Activated T-helper 17 cell treated with anti-CD3 and anti-CD28 coated beads, Interleukin-2, amount 50 U/mL, for 72 hours (primary cell): ENCODE data around the gene TGOLN2. TPM values are rescaled to one million over a fixed set of nuclear protein-coding genes. Genes with fewer than 3 reads are reported as not detected.
"Not testable (repeated sequence)": the region's sequence is repeated elsewhere in the genome, so short reads cannot be mapped to it uniquely, and the experiment has no call there.

Source experiments
- ATAC-seq: fragments of 150-1000 bp; cut with Tn5 transposase; replicated peaks from 2 replicates; pipeline ENCODE4 v1.10.0; 2021; ENCODE audit warnings: mild to moderate bottlenecking, moderate library complexity
- H3K27ac Mint-ChIP-seq: one replicate; pipeline ENCODE4 v1.8.0; 2022; ENCODE audit warnings: mixed read lengths
- H3K27me3 Mint-ChIP-seq: one replicate; pipeline ENCODE4 v1.8.0; 2022; ENCODE audit warnings: mixed read lengths
- H3K36me3 Mint-ChIP-seq: one replicate; pipeline ENCODE4 v1.8.0; 2022; ENCODE audit warnings: low read depth, mild to moderate bottlenecking, mixed read lengths
- H3K4me1 Mint-ChIP-seq: one replicate; pipeline ENCODE4 v1.8.0; 2022; ENCODE audit warnings: mixed read lengths
- H3K4me3 Mint-ChIP-seq: one replicate; pipeline ENCODE4 v1.8.0; 2022; ENCODE audit warnings: mild to moderate bottlenecking, mixed read lengths
- H3K9me3 Mint-ChIP-seq: one replicate; pipeline ENCODE4 v1.8.0; 2022; ENCODE audit warnings: mixed read lengths
- total RNA-seq, 2 donors: library from RNA; stranded (reverse); gene quantifications; one replicate each; pipeline ENCODE4 v1.2.3, GENCODE V29; 2022

The TGOLN2 gene
- total RNA-seq, 2 donors from 2014 or later = 109 to 139 TPM

- Mint-ChIP-seq H3K36me3 (peaks cover 85% of the 10 kb centered on the region), H3K4me1 (peaks cover 46% of the 10 kb centered on the region), H3K27ac (peak overlapping the region; percentile 99), H3K4me3 (peak overlapping the region; percentile 97), H3K9me3 (no peaks in the 10 kb centered on the region), H3K27me3 (no peaks in the 10 kb centered on the region)
- ATAC-seq = no peak
Measured at GRCh38 chr2:85325466-85325811, 2.4 kb downstream of the TGOLN2 start.

GRCh38 chr2:85324639-85325465, 2.9 kb downstream of the TGOLN2 start:
- Mint-ChIP-seq H3K9me3 (no peaks in the 10 kb centered on the region), H3K36me3 (peaks cover 91% of the 10 kb centered on the region)

GRCh38 chr2:85323988-85324367, 3.8 kb downstream of the TGOLN2 start:
- not testable (repeated sequence) for ATAC-seq, H3K9me3 Mint-ChIP-seq, H3K27me3 Mint-ChIP-seq
- peak overlapping the region; percentile 80 for H3K27ac Mint-ChIP-seq
- H3K4me1 Mint-ChIP-seq = peaks cover 51% of the 10 kb centered on the region
- H3K36me3 Mint-ChIP-seq = peaks cover 100% of the 10 kb centered on the region
- H3K4me3 Mint-ChIP-seq = peak overlapping the region; percentile 97

More at GRCh38 chr2:85324639-85325465, 2.9 kb downstream of the TGOLN2 start:
- ATAC-seq = no peak
- Mint-ChIP-seq H3K27me3 (no peaks in the 10 kb centered on the region), H3K4me3 (peak overlapping the region; percentile 97), H3K4me1 (peaks cover 52% of the 10 kb centered on the region), H3K27ac (peak overlapping the region; percentile 99)

- H3K4me1 Mint-ChIP-seq = peaks cover 56% of the 10 kb centered on the region
- H3K27ac Mint-ChIP-seq = peak overlapping the region; percentile 80
- no peaks in the 10 kb centered on the region for H3K9me3 Mint-ChIP-seq
- H3K36me3 Mint-ChIP-seq = peaks cover 100% of the 10 kb centered on the region
- no peak for ATAC-seq
- H3K27me3 Mint-ChIP-seq = no peaks in the 10 kb centered on the region
- peak overlapping the region; percentile 97 for H3K4me3 Mint-ChIP-seq
Measured at GRCh38 chr2:85323351-85323987, 4.3 kb downstream of the TGOLN2 start.

- Mint-ChIP-seq H3K36me3 (peaks cover 93% of the 10 kb centered on the region), H3K27me3 (no peaks in the 10 kb centered on the region), H3K4me3 (peak overlapping the region; percentile 97), H3K27ac (peak overlapping the region; percentile 31), H3K4me1 (peaks cover 59% of the 10 kb centered on the region), H3K9me3 (no peaks in the 10 kb centered on the region)
- ATAC-seq = no peak
Measured at GRCh38 chr2:85319796-85320195, 8.0 kb downstream of the TGOLN2 start.

GRCh38 chr2:85318222-85319074, 9.3 kb downstream of the TGOLN2 start:
- ATAC-seq = peak; percentile 96
- Mint-ChIP-seq H3K36me3 (peaks cover 93% of the 10 kb centered on the region), H3K9me3 (no peaks in the 10 kb centered on the region), H3K27ac (peak overlapping the region; percentile 2), H3K27me3 (no peaks in the 10 kb centered on the region), H3K4me3 (peak overlapping the region; percentile 97), H3K4me1 (peaks cover 52% of the 10 kb centered on the region)

- H3K27me3 Mint-ChIP-seq, H3K27ac Mint-ChIP-seq, H3K9me3 Mint-ChIP-seq, H3K4me3 Mint-ChIP-seq, ATAC-seq: not testable (repeated sequence)
- Mint-ChIP-seq H3K36me3 (peaks cover 70% of the 10 kb centered on the region), H3K4me1 (peaks cover 31% of the 10 kb centered on the region)
Measured at GRCh38 chr2:85315921-85316320, 11.9 kb downstream of the TGOLN2 start.

- Mint-ChIP-seq H3K4me1 (peaks cover 26% of the 10 kb centered on the region), H3K27ac (peak overlapping the region; percentile 15), H3K36me3 (peaks cover 59% of the 10 kb centered on the region), H3K4me3 (no peak overlapping the region), H3K9me3 (no peaks in the 10 kb centered on the region), H3K27me3 (no peaks in the 10 kb centered on the region)
- ATAC-seq = no peak
Measured at GRCh38 chr2:85314884-85315242, 12.9 kb downstream of the TGOLN2 start.

- Mint-ChIP-seq H3K9me3 (no peaks in the 10 kb centered on the region), H3K27me3 (no peaks in the 10 kb centered on the region), H3K36me3 (peaks cover 38% of the 10 kb centered on the region), H3K4me1 (peaks cover 28% of the 10 kb centered on the region), H3K4me3 (no peak overlapping the region), H3K27ac (no peak overlapping the region)
- no peak for ATAC-seq
Measured at GRCh38 chr2:85312404-85312803, 15.4 kb downstream of the TGOLN2 start.

- no peak for ATAC-seq
- peak overlapping the region; percentile 73 for H3K4me3 Mint-ChIP-seq
- H3K27me3 Mint-ChIP-seq = peaks cover 2% of the 10 kb centered on the region
- H3K36me3 Mint-ChIP-seq = peaks cover 21% of the 10 kb centered on the region
- peak overlapping the region; percentile 84 for H3K27ac Mint-ChIP-seq
- H3K9me3 Mint-ChIP-seq = no peaks in the 10 kb centered on the region
- H3K4me1 Mint-ChIP-seq = peaks cover 22% of the 10 kb centered on the region
Measured at GRCh38 chr2:85310330-85310729, 17.5 kb downstream of the TGOLN2 start.

- H3K9me3 Mint-ChIP-seq = no peaks in the 10 kb centered on the region
- ATAC-seq = peak; percentile 28
- H3K27ac Mint-ChIP-seq = peak overlapping the region; percentile 84
- peak overlapping the region; percentile 73 for H3K4me3 Mint-ChIP-seq
- peaks cover 22% of the 10 kb centered on the region for H3K4me1 Mint-ChIP-seq
- peaks cover 4% of the 10 kb centered on the region for H3K27me3 Mint-ChIP-seq
- peaks cover 16% of the 10 kb centered on the region for H3K36me3 Mint-ChIP-seq
Measured at GRCh38 chr2:85309699-85310321, 18.0 kb downstream of the TGOLN2 start.

- Mint-ChIP-seq H3K4me3 (peak overlapping the region; percentile 73), H3K27me3 (peaks cover 7% of the 10 kb centered on the region), H3K36me3 (peaks cover 8% of the 10 kb centered on the region), H3K9me3 (no peaks in the 10 kb centered on the region), H3K4me1 (peaks cover 22% of the 10 kb centered on the region), H3K27ac (peak overlapping the region; percentile 84)
- ATAC-seq = peak; percentile 22
Measured at GRCh38 chr2:85308896-85309555, 18.8 kb downstream of the TGOLN2 start.

- Mint-ChIP-seq H3K27me3 (peaks cover 7% of the 10 kb centered on the region), H3K27ac (no peak overlapping the region), H3K4me1 (peaks cover 22% of the 10 kb centered on the region), H3K4me3 (peak overlapping the region; percentile 73), H3K36me3 (peaks cover under 1% of the 10 kb centered on the region), H3K9me3 (no peaks in the 10 kb centered on the region)
- ATAC-seq = no peak
Measured at GRCh38 chr2:85308201-85308600, 19.6 kb downstream of the TGOLN2 start.

- Mint-ChIP-seq H3K27me3 (peaks cover 7% of the 10 kb centered on the region), H3K9me3 (no peaks in the 10 kb centered on the region), H3K27ac (peak overlapping the region; percentile 74), H3K4me3 (peak overlapping the region; percentile 70), H3K36me3 (no peaks in the 10 kb centered on the region), H3K4me1 (peaks cover 22% of the 10 kb centered on the region)
- ATAC-seq = no peak
Measured at GRCh38 chr2:85307527-85307897, 20.3 kb downstream of the TGOLN2 start.
